ENCODE measurements around the gene FBXO17. TPM values are rescaled to one million over a fixed set of nuclear protein-coding genes. Genes with fewer than 3 reads are reported as not detected.
"Not testable (repeated sequence)": the region's sequence is repeated elsewhere in the genome, so short reads cannot be mapped to it uniquely, and the experiment has no call there.

Gene FBXO17, protein sequence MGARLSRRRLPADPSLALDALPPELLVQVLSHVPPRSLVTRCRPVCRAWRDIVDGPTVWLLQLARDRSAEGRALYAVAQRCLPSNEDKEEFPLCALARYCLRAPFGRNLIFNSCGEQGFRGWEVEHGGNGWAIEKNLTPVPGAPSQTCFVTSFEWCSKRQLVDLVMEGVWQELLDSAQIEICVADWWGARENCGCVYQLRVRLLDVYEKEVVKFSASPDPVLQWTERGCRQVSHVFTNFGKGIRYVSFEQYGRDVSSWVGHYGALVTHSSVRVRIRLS
- 3.9 and 21.0 TPM in 2 replicates for total RNA-seq (2014; rRNA removed; shearing (Covaris generic))

- H3K4me1 ChIP-seq (replicated peaks), result no peaks in the 10 kb centered on the region; the same call in 1 of the 2 replicates
- H3K36me3 ChIP-seq, result no peaks in the 10 kb centered on the region
- no peaks in the 10 kb centered on the region for H3K27me3 ChIP-seq (replicated peaks)
- no peaks in the 10 kb centered on the region for H3K9me3 ChIP-seq (replicated peaks)
- peak within 1 kb of the TSS; percentile 46 for H3K4me3 ChIP-seq
- no peak within 1 kb of the TSS for H3K27ac ChIP-seq
- peak in 1 of 2 experiments; percentile 41 for DNase-seq (ENCODE audit: low read depth in 1 of 2, low spot score in 2 of 2)
Observed at GRCh38 chr19:38975214-38975860, at the start of gene FBXO17. Gene FBXO17 (minus strand): TSS chr19:38975742. CDS start chr19:38950319, 25,423 bp downstream.

GRCh38 chr19:39024875-39025641, 49.5 kb upstream of the FBXO17 start:
- Histone ChIP-seq H3K9me3 (replicated peaks) (no peaks in the 10 kb centered on the region), H3K4me1 (replicated peaks) (no peaks in the 10 kb centered on the region), H3K36me3 (no peaks in the 10 kb centered on the region), H3K4me3 (no peak overlapping the region), H3K27ac (no peak overlapping the region), H3K27me3 (replicated peaks) (no peaks in the 10 kb centered on the region)
- no peak for DNase-seq (ENCODE audit: low read depth in 1 of 2, low spot score in 2 of 2)

DNA sequence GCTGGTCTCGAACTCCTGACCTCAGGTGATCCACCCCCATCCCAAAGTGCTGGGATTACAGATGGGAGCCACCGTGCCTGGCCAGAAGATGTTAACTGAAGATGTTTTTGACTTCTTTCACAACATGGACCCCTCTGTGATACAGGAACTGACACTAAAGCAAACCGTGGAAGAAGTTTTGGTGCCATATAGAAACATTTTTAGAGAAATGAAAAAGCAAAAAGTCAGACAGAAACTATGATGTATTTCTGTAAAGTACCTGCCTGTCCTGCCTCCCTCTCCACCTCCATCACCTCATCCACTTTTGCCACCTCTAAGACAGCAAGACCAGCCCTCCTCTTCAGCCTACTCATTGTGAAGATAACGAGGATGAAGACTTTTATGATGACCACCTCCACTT, 45.5 kb upstream of the FBXO17 start:
- Histone ChIP-seq H3K9me3 (replicated peaks) (no peaks in the 10 kb centered on the region), H3K4me1 (replicated peaks) (no peaks in the 10 kb centered on the region), H3K36me3 (no peaks in the 10 kb centered on the region), H3K27me3 (replicated peaks) (peaks cover 4% of the 10 kb centered on the region; the same call in 1 of the 2 replicates), H3K27ac (no peak overlapping the region), H3K4me3 (no peak overlapping the region)
- no peak for DNase-seq (ENCODE audit: low read depth in 1 of 2, low spot score in 2 of 2)

DNA sequence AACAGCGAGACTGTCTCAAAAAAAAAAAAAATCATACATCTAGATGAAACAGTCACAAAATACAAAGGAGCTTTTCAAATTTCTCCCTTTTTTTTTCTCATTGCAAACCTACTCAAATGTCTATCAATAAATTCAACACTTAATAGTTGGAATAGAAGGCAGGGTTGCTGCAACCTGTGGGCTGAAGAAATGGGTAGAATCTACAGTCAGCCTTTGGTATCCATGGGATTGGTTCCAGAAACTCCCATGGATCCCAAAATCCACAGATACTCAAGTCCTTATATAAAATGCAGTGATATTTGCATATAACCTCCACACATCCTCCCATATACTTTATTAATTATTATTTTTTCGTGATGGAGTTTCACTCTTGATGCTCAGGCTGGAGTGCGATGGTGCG, 42.1 kb upstream of the FBXO17 start:
- DNase-seq (ENCODE audit: low read depth in 1 of 2, low spot score in 2 of 2), result no peak
- Histone ChIP-seq H3K4me1 (replicated peaks) (no peaks in the 10 kb centered on the region), H3K27ac (no peak overlapping the region), H3K36me3 (no peaks in the 10 kb centered on the region), H3K4me3 (no peak overlapping the region), H3K9me3 (replicated peaks) (no peaks in the 10 kb centered on the region), H3K27me3 (replicated peaks) (peaks cover 4% of the 10 kb centered on the region; the same call in 1 of the 2 replicates)

GRCh38 chr19:39017026-39017425, 41.5 kb upstream of the FBXO17 start:
- DNase-seq (ENCODE audit: low read depth in 1 of 2, low spot score in 2 of 2), result no peak
- Histone ChIP-seq H3K27me3 (replicated peaks) (peaks cover 4% of the 10 kb centered on the region; the same call in 1 of the 2 replicates), H3K4me1 (replicated peaks) (no peaks in the 10 kb centered on the region), H3K27ac (no peak overlapping the region), H3K36me3 (no peaks in the 10 kb centered on the region), H3K9me3 (replicated peaks) (no peaks in the 10 kb centered on the region), H3K4me3 (no peak overlapping the region)

DNA sequence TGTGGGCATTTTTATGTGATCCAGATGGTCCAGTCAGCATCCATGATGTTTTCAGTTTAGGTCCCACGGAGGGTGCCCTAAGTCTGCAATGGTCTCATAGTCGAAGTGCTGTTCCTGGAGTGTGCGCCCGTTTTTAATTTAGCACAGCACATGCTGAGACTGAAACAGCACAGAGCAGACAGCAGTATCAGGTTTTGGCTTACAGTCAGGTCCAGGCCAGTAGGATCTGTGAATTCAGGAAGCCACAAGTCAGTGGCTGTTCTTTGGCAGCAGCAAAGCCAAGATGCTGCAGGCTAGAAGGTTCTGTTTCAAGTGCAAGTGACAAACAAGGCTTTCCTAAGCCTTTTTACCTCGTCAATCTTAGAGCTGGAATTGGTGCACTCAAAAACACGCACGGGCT, 38.5 kb upstream of the FBXO17 start:
- Histone ChIP-seq H3K36me3 (no peaks in the 10 kb centered on the region), H3K4me1 (replicated peaks) (no peaks in the 10 kb centered on the region), H3K4me3 (no peak overlapping the region), H3K9me3 (replicated peaks) (no peaks in the 10 kb centered on the region; the same call in 1 of the 2 replicates), H3K27ac (no peak overlapping the region), H3K27me3 (replicated peaks) (peaks cover 4% of the 10 kb centered on the region; the same call in 1 of the 2 replicates)
- no peak for DNase-seq (ENCODE audit: low read depth in 1 of 2, low spot score in 2 of 2)

GRCh38 chr19:39009001-39009400, 33.5 kb upstream of the FBXO17 start:
- H3K9me3 ChIP-seq (replicated peaks), result no peaks in the 10 kb centered on the region; the same call in 1 of the 2 replicates

DNA sequence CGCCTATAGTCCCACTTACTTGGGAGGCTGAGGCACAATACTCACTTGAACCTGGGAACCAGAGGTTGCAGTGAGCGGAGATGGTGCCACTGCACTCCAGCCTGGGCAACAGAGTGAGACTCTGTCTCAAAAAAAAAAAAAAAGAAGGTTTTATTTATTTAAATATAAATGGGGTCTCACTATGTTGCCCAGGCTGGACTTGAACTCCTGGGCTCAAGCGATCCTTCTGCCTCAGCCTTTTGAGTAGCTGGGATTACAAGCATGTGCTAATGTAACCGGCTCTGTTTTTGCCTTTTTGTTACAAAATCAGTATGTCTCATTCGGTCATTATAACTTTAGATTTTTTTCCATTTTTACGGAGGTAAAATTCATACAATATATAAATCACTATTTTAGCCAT, 32.6 kb upstream of the FBXO17 start:
- no peaks in the 10 kb centered on the region; the same call in 1 of the 2 replicates for H3K9me3 ChIP-seq (replicated peaks)
- no peaks in the 10 kb centered on the region for H3K36me3 ChIP-seq
- no peak overlapping the region for H3K27ac ChIP-seq
- no peaks in the 10 kb centered on the region for H3K4me1 ChIP-seq (replicated peaks)
- no peak for DNase-seq (ENCODE audit: low read depth in 1 of 2, low spot score in 2 of 2)
- no peaks in the 10 kb centered on the region; the same call in 1 of the 2 replicates for H3K27me3 ChIP-seq (replicated peaks)
- H3K4me3 ChIP-seq, result no peak overlapping the region

More at GRCh38 chr19:39009001-39009400, 33.5 kb upstream of the FBXO17 start:
- Histone ChIP-seq H3K27ac (no peak overlapping the region), H3K4me1 (replicated peaks) (no peaks in the 10 kb centered on the region), H3K36me3 (no peaks in the 10 kb centered on the region), H3K27me3 (replicated peaks) (no peaks in the 10 kb centered on the region; the same call in 1 of the 2 replicates), H3K4me3 (no peak overlapping the region)
- DNase-seq (ENCODE audit: low read depth in 1 of 2, low spot score in 2 of 2), result no peak

DNA sequence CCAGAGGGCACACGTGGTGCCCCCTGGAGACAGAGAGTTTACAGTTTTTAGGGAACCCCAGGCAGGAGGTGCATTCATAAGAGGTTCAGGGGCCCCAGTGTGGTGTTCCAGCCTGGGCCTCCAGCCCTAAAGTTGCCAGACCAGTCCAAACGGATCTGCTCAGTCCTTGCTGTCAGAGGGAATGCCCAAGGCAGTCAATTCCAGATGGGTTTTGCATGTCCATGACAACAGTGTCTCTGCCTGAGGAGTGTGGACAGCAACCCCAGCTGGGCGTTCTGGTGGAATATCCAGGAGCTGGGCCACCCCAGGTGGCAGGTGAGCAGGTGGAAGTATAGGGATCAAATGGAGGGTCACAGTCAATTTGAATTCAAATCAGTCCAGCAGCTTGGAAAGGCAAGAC, 31.6 kb upstream of the FBXO17 start:
- Histone ChIP-seq H3K9me3 (replicated peaks) (no peaks in the 10 kb centered on the region; the same call in 1 of the 2 replicates), H3K4me1 (replicated peaks) (no peaks in the 10 kb centered on the region), H3K27ac (no peak overlapping the region), H3K36me3 (no peaks in the 10 kb centered on the region), H3K27me3 (replicated peaks) (no peaks in the 10 kb centered on the region; the same call in 1 of the 2 replicates), H3K4me3 (no peak overlapping the region)
- DNase-seq (ENCODE audit: low read depth in 1 of 2, low spot score in 2 of 2), result no peak

DNA sequence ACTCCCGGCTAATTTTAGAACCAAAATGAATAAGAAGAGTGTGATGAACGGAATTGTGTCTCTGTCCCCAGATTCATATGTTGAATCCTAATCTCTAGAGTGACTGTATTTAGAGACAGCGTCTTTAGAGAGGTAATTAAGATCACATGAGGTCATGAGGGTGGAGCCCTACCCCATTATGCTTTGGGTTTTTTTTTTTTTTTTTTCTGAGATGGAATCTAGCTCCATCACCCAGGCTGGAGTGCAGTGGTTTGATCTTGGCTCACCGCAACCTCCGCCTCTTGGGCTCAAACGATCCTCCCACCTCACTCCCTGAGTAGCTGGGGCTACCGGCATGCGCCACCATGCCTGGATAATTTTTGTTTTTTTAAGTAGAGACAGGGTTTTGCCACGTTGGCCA, 28.9 kb upstream of the FBXO17 start:
- Histone ChIP-seq H3K36me3 (no peaks in the 10 kb centered on the region), H3K9me3 (replicated peaks) (no peaks in the 10 kb centered on the region), H3K27ac (no peak overlapping the region), H3K27me3 (replicated peaks) (no peaks in the 10 kb centered on the region), H3K4me3 (no peak overlapping the region), H3K4me1 (replicated peaks) (no peaks in the 10 kb centered on the region)
- DNase-seq (ENCODE audit: low read depth in 1 of 2, low spot score in 2 of 2), result no peak

- Histone ChIP-seq H3K27ac (no peak overlapping the region), H3K9me3 (replicated peaks) (no peaks in the 10 kb centered on the region), H3K4me3 (no peak overlapping the region), H3K27me3 (replicated peaks) (no peaks in the 10 kb centered on the region), H3K4me1 (replicated peaks) (no peaks in the 10 kb centered on the region), H3K36me3 (no peaks in the 10 kb centered on the region)
- no peak for DNase-seq (ENCODE audit: low read depth in 1 of 2, low spot score in 2 of 2)
Observed at GRCh38 chr19:39003796-39004195, 28.3 kb upstream of the FBXO17 start.

DNA sequence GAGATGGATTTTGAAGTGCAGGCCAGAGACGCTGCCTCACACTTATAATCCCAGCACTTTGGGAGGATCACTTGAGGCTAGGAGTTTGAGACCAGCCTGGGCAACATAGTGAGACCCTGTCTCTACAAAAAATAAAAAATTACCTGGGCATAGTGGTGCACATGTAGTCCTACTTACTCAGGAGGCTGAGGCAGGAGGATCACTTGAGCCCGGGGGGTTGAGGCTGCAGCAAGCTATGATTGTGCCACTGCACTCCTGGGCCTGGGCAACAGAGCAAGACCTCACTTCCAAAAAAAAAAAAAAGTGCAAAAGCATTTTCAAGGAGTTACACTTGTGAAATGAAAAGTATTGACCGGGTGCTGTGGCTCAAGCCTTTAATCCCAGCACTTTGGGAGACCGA, 27.6 kb upstream of the FBXO17 start:
- Histone ChIP-seq H3K4me3 (no peak overlapping the region), H3K27ac (no peak overlapping the region), H3K9me3 (replicated peaks) (no peaks in the 10 kb centered on the region), H3K36me3 (no peaks in the 10 kb centered on the region), H3K27me3 (replicated peaks) (no peaks in the 10 kb centered on the region), H3K4me1 (replicated peaks) (no peaks in the 10 kb centered on the region)
- no peak for DNase-seq (ENCODE audit: low read depth in 1 of 2, low spot score in 2 of 2)

GRCh38 chr19:39001041-39001440, 25.5 kb upstream of the FBXO17 start:
- Histone ChIP-seq H3K4me1 (replicated peaks) (no peaks in the 10 kb centered on the region), H3K9me3 (replicated peaks) (no peaks in the 10 kb centered on the region), H3K27ac (no peak overlapping the region), H3K4me3 (no peak overlapping the region), H3K27me3 (replicated peaks) (no peaks in the 10 kb centered on the region), H3K36me3 (no peaks in the 10 kb centered on the region)
- no peak for DNase-seq (ENCODE audit: low read depth in 1 of 2, low spot score in 2 of 2)

- not testable (repeated sequence) for H3K27me3 ChIP-seq (replicated peaks); H3K36me3 ChIP-seq; H3K27ac ChIP-seq; H3K4me1 ChIP-seq (replicated peaks); DNase-seq (ENCODE audit: low read depth in 1 of 2, low spot score in 2 of 2); H3K9me3 ChIP-seq (replicated peaks); H3K4me3 ChIP-seq
Observed at GRCh38 chr19:38997576-38997975, 22.0 kb upstream of the FBXO17 start.

Measured in SJSA1 (cell line).